Upper lobe of left lung (tissue), 4 donors: ENCODE results near the gene PHOX2B.

Experiments used
- EP300 ChIP-seq, 4 donors: sonication (generic); formaldehyde crosslinking; IDR thresholded peaks; one replicate each; pipeline ENCODE4 v1.5.1; 2017; ENCODE audit warnings: antibody characterized with exemption in 4 of 4, control low read depth in 2 of 4
- POLR2A ChIP-seq, 4 donors: fragments of 450-650 bp; IDR thresholded peaks; one replicate each; pipeline ENCODE4 v1.5.1; 2016 to 2017; ENCODE audit warnings: antibody characterized with exemption in 4 of 4, mild to moderate bottlenecking in 2 of 4
- POLR2AphosphoS5 ChIP-seq, 2 donors: sonication (generic); formaldehyde crosslinking; IDR thresholded peaks; one replicate each; pipeline ENCODE4 v1.5.1; 2017; ENCODE audit warnings: antibody characterized with exemption in 2 of 2
- TF ChIP-seq, protein P1 (sequence below), 6 experiments: fragments of 450-650 bp in 4 of 6; fragments of 200-600 bp in 2 of 6; sonication (generic) in 2 of 6; IDR thresholded peaks; one replicate each; pipeline ENCODE4 v1.5.1; 2016 to 2019; ENCODE audit warnings: antibody characterized with exemption in 6 of 6

DNA sequence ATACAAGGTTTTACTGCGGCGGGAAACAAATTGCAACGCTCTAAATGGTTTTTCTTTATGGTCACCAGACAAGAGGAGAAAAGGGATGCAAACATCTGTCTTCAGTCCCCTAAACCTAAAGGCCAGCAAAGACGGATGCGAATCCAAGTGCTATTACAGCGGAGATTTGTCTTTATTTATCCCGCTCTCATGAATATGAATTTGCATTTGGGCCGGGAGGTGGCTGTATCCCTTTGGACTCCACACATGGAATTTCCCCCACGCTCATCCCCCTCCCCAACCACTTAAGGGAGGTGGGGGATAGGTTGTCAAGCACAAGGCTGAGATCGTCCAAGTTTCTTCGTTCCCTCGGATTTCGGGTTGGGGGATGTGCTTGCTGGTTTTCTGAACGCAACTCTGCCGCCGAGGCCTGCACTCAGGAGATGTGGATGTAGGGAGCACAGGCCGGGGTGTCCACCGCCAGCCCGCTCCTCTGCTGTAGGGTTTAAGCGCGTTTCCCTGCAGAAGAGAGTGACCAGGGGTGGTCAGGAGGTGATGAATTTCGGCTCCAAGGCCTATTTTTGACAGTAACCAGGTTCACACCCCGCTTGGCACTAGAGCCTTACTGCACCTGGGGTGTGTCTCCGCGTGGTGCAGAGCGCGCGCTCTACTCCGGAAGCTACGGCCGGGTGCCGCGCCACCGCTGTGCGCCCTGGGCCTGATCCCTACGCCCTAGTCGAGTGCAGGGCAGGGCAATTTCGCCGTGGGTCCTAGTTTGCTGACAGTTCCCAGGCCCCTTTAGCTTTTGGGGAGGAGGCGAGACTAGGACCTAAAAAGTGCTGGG lies 2.3 kb upstream of the PHOX2B start:
- TF ChIP-seq, protein P1, sequence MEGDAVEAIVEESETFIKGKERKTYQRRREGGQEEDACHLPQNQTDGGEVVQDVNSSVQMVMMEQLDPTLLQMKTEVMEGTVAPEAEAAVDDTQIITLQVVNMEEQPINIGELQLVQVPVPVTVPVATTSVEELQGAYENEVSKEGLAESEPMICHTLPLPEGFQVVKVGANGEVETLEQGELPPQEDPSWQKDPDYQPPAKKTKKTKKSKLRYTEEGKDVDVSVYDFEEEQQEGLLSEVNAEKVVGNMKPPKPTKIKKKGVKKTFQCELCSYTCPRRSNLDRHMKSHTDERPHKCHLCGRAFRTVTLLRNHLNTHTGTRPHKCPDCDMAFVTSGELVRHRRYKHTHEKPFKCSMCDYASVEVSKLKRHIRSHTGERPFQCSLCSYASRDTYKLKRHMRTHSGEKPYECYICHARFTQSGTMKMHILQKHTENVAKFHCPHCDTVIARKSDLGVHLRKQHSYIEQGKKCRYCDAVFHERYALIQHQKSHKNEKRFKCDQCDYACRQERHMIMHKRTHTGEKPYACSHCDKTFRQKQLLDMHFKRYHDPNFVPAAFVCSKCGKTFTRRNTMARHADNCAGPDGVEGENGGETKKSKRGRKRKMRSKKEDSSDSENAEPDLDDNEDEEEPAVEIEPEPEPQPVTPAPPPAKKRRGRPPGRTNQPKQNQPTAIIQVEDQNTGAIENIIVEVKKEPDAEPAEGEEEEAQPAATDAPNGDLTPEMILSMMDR (IDR thresholded peaks at IDR 0.05): no peak
- TF ChIP-seq POLR2A (IDR thresholded peaks at IDR 0.05) (no peak), POLR2AphosphoS5 (IDR thresholded peaks at IDR 0.05) (no peak), EP300 (IDR thresholded peaks at IDR 0.05) (no peak)
